ENCODE results near the gene EFS.

DNA sequence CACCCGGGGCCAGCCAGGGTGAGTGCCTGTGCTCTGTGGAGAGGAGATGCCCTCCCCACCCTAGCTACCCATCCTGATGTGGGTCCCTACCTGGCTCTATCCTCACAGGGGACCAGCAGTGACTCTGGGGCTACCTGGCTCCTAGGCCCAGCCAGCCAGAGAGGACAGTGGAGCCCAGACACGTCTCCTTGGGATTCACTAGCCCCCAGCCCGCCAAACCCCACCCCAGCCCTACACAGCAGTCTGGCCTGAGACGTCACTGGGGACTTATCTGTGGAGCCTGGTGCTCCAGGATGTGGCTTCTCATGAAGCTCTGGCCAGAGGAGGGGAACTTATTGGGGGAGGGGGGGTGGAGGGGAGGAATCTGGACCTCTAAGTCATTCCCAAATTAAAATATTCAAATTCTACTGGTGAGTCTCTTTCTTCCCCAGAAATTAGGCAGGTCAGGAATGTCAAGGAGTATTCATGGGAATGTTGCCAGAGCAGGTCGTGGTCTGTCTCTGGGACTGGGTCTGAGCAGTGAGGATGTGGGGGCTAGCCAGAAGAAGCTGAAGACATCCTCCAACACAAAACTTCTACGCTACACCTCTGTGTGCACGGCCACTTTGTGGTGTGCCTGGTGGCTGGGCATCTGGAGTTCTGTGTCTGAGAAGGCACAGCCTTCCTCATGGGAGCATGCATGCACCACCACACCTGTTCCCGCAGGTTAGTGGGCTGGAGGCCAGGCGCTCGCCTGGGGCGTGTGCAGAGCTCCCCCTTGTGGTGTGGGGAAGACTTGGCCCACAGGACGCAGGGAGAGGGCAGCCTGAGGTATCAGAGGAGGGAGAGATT, 14.6 kb upstream of the EFS start:
- TF ChIP-seq POLR2A (IDR thresholded peaks at IDR 0.05; ENCODE audit: low read depth, low read length): no peak
- peak; percentile 92 to 97 (median 95); a peak in 5 of 6 replicates for TF ChIP-seq CTCF (IDR thresholded peaks at IDR 0.05 in 2 of 3, conservative IDR thresholded peaks at IDR 0.05 in 1 of 3; ENCODE audit: control insufficient read depth in 2 of 3, extremely low read depth in 1 of 3, insufficient read depth in 1 of 3, low read depth in 3 of 3, low read length in 3 of 3)
- TF ChIP-seq, protein P1, sequence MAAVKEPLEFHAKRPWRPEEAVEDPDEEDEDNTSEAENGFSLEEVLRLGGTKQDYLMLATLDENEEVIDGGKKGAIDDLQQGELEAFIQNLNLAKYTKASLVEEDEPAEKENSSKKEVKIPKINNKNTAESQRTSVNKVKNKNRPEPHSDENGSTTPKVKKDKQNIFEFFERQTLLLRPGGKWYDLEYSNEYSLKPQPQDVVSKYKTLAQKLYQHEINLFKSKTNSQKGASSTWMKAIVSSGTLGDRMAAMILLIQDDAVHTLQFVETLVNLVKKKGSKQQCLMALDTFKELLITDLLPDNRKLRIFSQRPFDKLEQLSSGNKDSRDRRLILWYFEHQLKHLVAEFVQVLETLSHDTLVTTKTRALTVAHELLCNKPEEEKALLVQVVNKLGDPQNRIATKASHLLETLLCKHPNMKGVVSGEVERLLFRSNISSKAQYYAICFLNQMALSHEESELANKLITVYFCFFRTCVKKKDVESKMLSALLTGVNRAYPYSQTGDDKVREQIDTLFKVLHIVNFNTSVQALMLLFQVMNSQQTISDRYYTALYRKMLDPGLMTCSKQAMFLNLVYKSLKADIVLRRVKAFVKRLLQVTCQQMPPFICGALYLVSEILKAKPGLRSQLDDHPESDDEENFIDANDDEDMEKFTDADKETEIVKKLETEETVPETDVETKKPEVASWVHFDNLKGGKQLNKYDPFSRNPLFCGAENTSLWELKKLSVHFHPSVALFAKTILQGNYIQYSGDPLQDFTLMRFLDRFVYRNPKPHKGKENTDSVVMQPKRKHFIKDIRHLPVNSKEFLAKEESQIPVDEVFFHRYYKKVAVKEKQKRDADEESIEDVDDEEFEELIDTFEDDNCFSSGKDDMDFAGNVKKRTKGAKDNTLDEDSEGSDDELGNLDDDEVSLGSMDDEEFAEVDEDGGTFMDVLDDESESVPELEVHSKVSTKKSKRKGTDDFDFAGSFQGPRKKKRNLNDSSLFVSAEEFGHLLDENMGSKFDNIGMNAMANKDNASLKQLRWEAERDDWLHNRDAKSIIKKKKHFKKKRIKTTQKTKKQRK (IDR thresholded peaks at IDR 0.05; ENCODE audit: low read depth, low read length): no peak
- no peak for TF ChIP-seq CEBPB (IDR thresholded peaks at IDR 0.05; ENCODE audit: borderline replicate concordance in 1 of 2, low read depth in 2 of 2, low read length in 2 of 2)
- TF ChIP-seq NR2C2 (IDR thresholded peaks at IDR 0.05; ENCODE audit: borderline replicate concordance, control insufficient read depth, insufficient read length, low read depth): no peak
- TF ChIP-seq SIX5 (IDR thresholded peaks at IDR 0.05; ENCODE audit: low read depth, low read length, severe bottlenecking): no peak
- TF ChIP-seq CREB1 (IDR thresholded peaks at IDR 0.05; ENCODE audit: low read depth): no peak
